HEK293 (cell line): ENCODE measurements around the gene KDM4C.

Experiments used
- CTCF ChIP-seq: fragments of 450-650 bp; formaldehyde crosslinking; IDR thresholded peaks from 2 replicates; pipeline ENCODE4 v1.5.1; 2016; ENCODE audit warnings: missing biosample characterization, missing genetic modification characterization
- ZNF16 ChIP-seq: fragments of 450-650 bp; formaldehyde crosslinking; IDR thresholded peaks from 2 replicates; pipeline ENCODE4 v1.5.1; 2016; ENCODE audit warnings: low read depth, missing biosample characterization, missing genetic modification characterization
- ZNF645 ChIP-seq: fragments of 450-650 bp; formaldehyde crosslinking; IDR thresholded peaks from 2 replicates; pipeline ENCODE4; 2016; ENCODE audit warnings: missing biosample characterization, missing genetic modification characterization

- TF ChIP-seq CTCF (tag by site-specific recombination) = no peak
- TF ChIP-seq ZNF645 = no peak
- no peak for TF ChIP-seq ZNF16
Observed at GRCh38 chr9:7137571-7137970, 379.8 kb downstream of the KDM4C start.
